Aortic smooth muscle cell (primary cell): ENCODE measurements around the gene ELMOD2. TPM values are rescaled to one million over a fixed set of nuclear protein-coding genes. Genes with fewer than 3 reads are reported as not detected.

Experiments
- total RNA-seq: library from RNA; depleted of rRNA; stranded (reverse); fragments of >200 nt; gene quantifications from 2 replicates; pipeline ENCODE4 v1.2.3, GENCODE V29; 2014

ELMOD2 gene, protein sequence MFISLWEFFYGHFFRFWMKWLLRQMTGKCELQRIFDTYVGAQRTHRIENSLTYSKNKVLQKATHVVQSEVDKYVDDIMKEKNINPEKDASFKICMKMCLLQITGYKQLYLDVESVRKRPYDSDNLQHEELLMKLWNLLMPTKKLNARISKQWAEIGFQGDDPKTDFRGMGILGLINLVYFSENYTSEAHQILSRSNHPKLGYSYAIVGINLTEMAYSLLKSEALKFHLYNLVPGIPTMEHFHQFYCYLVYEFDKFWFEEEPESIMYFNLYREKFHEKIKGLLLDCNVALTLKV
- 24.1 and 26.7 TPM in 2 replicates for total RNA-seq

DNA sequence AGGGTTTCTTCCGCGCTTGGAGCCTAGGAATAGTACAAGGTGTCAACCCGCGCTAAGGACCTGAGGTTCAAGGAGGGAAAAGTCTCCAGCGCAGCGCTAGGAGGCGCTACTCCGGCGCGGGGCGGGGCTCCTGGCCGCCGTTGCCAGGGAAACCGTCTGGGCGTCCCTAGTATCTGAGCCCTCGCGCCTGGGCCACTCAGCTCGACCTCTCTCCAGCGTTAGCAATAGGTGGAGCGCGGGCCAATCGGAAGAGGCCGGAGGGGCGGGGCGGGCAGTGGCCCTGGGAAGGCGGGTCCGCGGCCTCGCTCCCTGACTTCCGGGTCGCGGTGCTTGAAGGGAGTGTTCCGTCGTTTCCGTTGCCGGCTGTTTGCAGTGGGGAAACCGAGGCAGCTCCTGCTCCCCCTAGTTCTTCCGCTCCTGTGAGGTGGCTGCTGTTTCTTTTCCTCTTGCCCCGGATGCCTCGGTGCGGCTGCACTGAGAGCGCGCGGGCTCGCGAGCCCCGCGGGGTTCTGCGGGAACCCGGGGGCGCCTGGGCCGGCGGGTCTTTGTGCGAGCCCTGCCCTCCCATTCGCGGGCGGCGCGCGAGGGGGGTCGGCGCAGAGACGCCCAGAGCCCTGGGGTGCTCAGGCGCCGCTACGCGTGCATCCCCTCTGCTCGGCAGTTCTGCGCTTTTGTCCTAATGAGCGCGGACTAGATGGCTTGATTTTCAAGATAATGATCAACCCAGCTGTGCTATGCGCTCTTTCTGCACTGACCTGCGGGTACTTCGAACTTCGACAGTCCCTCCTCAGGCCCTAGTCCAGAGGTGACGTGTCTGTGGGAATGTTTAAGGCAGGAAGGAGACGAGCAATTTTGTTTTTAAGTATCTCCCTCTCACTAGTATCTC, at the start of gene ELMOD2:
Gene ELMOD2, plus strand, starts transcription at position 312 of the 886 bp plus-strand sequence. CDS start 1,261 bp downstream, outside the sequence.

DNA sequence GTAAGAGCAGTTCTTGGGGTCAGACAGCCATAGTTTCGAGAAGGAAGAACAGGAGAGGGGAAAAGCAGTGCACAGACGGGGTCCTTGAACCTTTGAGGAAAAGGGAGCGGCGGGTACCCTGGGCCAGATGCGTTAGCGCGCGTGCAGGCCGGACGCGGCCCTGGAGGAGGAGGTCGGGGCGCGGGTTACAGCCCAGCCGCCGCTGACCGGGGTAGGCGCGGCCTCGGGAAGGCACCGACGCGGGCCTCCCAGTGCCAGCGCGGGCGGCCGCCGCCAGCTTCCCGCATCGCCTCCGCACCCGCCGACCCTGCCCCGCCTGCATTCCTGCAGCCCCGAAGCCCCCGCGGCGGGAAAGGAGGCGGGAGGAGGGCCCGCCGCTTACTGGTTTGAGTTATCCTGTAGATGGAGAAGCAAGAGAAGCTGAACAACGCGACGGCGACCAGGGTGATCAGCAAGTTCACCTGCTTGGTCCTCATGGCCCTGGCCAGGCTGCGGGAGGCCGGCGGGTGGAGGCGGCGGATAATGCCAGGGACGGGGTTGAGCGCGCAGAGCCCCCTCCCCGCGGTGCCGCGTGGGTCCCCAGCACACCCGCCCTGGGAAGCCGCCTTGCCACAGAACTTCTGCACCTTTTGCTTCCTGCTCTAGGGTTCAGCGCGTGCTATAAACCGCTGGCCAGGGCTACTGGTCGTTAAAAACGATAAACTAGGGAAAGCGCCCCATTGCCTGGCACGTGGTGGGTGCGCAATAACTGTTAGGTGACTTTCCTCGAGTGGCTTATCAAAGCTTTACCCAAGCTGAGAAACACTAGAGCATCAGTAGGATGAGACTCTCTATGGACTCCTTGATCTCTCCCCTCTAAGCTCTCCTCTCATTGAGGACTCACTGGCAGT, 26.0 kb upstream of the ELMOD2 start, which contains the start of gene MGAT4D:
Gene MGAT4D, minus strand, starts transcription at position 547 of the 890 bp plus-strand sequence. Its CDS starts 71 bp downstream, at position 476.

DNA sequence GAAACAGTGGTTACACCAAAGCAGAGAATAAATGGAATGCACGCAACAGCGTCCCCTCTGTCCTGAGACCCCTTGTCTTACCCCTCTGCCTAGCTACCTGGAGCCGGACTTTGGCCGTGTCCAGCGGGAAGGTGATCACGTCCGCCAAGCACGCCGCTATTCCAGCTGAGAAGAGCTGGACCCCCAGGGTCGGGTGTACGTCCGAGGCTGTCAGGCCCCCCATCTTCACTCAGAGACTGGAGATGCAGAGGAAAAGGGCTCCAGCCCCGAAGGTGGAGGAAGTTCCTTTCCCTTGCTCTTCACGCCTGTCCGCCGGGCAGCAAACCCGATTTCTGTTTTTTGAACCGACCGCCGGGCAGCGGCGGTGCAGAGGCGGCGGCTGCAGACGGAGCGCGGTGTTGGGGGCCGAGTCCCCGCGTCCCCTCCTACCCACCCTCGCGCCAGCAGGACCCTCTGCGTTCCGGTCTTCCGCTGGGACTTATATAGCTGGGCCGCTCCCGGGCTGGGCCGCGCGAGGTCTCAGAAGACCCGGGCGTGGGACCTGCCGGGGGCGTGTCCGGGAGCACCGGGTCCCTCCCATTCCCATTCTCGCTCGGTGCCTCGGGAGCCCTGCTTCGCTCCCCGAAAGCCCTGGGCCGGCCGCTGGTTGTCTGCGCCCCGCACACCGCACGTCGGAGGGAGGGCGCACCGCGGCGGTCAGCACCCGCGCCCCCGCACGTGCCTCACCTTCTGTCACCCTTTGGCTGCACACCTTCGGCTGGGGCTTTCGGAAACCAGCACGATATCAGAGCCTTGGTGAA, 44.7 kb downstream of the ELMOD2 start, which contains the start of gene UCP1:
Gene UCP1, minus strand, starts transcription at position 455 of the 800 bp plus-strand sequence. Its CDS starts 232 bp downstream, at position 223.

Other genes starting within 250 kb of the ELMOD2 start
- 40.7 and 41.7 TPM in 2 replicates for gene SCOC, start 150.5 kb upstream of the ELMOD2 start, total RNA-seq
- 0.26 and 0.81 TPM in 2 replicates for gene CLGN, start 96.5 kb upstream of the ELMOD2 start, total RNA-seq
- not detected in 2 replicates for gene MGAT4D, start 25.9 kb upstream of the ELMOD2 start, total RNA-seq
- gene UCP1, start 44.8 kb downstream of the ELMOD2 start, total RNA-seq = not detected in 2 replicates
- 32.0 and 36.4 TPM in 2 replicates for gene TBC1D9, start 232.2 kb downstream of the ELMOD2 start, total RNA-seq